NT2/D1 (cell line): Measurements from ENCODE around the gene KREMEN2.

Source experiments
- YY1 ChIP-seq: IDR thresholded peaks from 2 replicates; pipeline ENCODE4 v1.6.1; 2011; ENCODE audit not compliant: insufficient read length, insufficient read depth
- ZNF274 ChIP-seq: IDR thresholded peaks from 2 replicates; pipeline ENCODE4 v1.6.1; 2011; ENCODE audit warnings: mild to moderate bottlenecking, low read depth, low read length

- no peak for TF ChIP-seq YY1
- TF ChIP-seq ZNF274, result no peak
These were observed 4.9 kb upstream of the KREMEN2 start for GRCh38 chr16:2959206-2959605.
